Gastrocnemius medialis (tissue), 4 donors: ENCODE results near the gene SLC4A2.

Experiments used
- POLR2A ChIP-seq, 2 donors: fragments of 450-650 bp; IDR thresholded peaks; one replicate each; pipeline ENCODE4 v1.6.1; 2017; ENCODE audit warnings: antibody characterized with exemption in 2 of 2, mild to moderate bottlenecking in 2 of 2, moderate library complexity in 2 of 2
- TF ChIP-seq, protein P1 (sequence below), 5 experiments: fragments of 450-650 bp in 3 of 5; fragments of 200-600 bp in 2 of 5; sonication (generic) in 2 of 5; IDR thresholded peaks in 4 of 5; conservative IDR thresholded peaks in 1 of 5; 1 replicate in 4 of 5; 2 replicates in 1 of 5; pipeline ENCODE4 v1.5.1; 2016 to 2019; ENCODE audit warnings: antibody characterized with exemption in 5 of 5, mild to moderate bottlenecking in 3 of 5, moderate library complexity in 3 of 5

DNA sequence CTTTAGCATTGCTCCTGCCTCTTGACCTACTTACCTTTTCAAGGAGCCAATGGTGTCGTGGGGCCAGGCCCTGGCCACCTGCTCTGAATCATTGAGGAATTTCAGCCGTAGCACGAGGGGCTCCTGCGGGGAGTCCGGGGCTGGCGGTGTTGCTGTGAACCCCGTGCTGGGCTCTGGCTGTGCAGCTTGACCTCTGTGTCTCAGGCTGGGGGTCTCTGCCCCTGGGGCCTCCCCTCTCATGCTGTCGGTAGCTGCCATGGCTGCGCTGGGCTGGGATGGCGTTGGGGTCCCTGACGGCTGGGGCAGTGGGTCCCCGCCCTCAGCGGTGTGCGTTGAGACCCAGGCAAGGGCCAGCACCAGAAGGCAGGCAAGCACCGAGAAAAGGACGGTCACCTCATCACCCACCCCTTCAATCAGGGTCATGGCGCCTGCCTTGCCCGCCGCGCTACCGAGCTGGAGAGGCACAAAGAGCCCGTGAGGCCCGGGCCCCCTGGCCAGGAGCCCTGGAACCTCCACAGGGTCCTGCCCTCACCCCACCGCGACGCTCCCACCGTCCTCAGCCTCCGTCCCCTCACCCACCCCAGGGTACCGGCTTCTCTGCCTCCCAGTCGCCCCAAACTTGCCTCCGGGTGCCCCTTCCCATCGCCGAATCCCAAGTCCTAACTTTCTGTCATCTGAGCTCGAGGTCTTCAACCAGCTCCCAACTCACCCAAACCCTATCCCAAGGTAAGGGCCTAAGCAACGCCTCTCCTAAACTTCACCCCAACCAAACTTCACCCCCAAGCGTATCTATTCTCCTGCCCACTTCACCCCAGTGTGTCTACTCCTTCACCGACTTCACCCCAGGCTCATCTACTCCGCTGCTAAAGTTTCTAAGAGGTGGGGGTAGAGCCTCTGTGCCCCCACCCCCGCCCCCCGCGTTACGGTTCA, 23.0 kb downstream of the SLC4A2 start:
- TF ChIP-seq, protein P1, sequence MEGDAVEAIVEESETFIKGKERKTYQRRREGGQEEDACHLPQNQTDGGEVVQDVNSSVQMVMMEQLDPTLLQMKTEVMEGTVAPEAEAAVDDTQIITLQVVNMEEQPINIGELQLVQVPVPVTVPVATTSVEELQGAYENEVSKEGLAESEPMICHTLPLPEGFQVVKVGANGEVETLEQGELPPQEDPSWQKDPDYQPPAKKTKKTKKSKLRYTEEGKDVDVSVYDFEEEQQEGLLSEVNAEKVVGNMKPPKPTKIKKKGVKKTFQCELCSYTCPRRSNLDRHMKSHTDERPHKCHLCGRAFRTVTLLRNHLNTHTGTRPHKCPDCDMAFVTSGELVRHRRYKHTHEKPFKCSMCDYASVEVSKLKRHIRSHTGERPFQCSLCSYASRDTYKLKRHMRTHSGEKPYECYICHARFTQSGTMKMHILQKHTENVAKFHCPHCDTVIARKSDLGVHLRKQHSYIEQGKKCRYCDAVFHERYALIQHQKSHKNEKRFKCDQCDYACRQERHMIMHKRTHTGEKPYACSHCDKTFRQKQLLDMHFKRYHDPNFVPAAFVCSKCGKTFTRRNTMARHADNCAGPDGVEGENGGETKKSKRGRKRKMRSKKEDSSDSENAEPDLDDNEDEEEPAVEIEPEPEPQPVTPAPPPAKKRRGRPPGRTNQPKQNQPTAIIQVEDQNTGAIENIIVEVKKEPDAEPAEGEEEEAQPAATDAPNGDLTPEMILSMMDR (IDR thresholded peaks at IDR 0.05 in 4 of 5, conservative IDR thresholded peaks at IDR 0.05 in 1 of 5), result no peak
- TF ChIP-seq POLR2A (IDR thresholded peaks at IDR 0.05), result no peak
